Mesothelial cell of epicardium (in vitro differentiated cells): ENCODE measurements around the gene AHSA1. TPM values are rescaled to one million over a fixed set of nuclear protein-coding genes. Genes with fewer than 3 reads are reported as not detected.

Experiments
- DNase-seq, 2 experiments: peaks; one replicate each; pipeline ENCODE4 v3.0.0; 2021; ENCODE audit warnings: low spot score in 2 of 2; ENCODE audit not compliant: unreplicated experiment in 2 of 2
- H3K27ac Mint-ChIP-seq: 2 replicates; pipeline ENCODE4 v1.8.0; 2021; ENCODE audit warnings: mixed read lengths
- H3K27me3 Mint-ChIP-seq: 2 replicates; pipeline ENCODE4 v1.8.0; 2021; ENCODE audit warnings: low read depth, mixed read lengths
- H3K36me3 Mint-ChIP-seq: 2 replicates; pipeline ENCODE4 v1.8.0; 2021; ENCODE audit warnings: mixed read lengths
- H3K4me1 Mint-ChIP-seq: 2 replicates; pipeline ENCODE4 v1.8.0; 2021; ENCODE audit warnings: mixed read lengths
- H3K4me3 Mint-ChIP-seq: 2 replicates; pipeline ENCODE4 v1.8.0; 2021; ENCODE audit warnings: mild to moderate bottlenecking, moderate library complexity, mixed read lengths
- H3K9me3 Mint-ChIP-seq: 2 replicates; pipeline ENCODE4 v1.8.0; 2021; ENCODE audit warnings: mixed read lengths
- total RNA-seq: library from RNA; stranded (reverse); gene quantifications from 3 replicates; pipeline ENCODE4 v1.2.1, GENCODE V29; 2021
- TF ChIP-seq, protein P1 (sequence below): fragments of 200-600 bp; sonication (generic); IDR thresholded peaks from one replicate; pipeline ENCODE4 v1.5.0; 2021; ENCODE audit warnings: antibody characterized with exemption; ENCODE audit not compliant: unreplicated experiment

Gene AHSA1
- total RNA-seq, 1 donor from 2014 or later = 99.9 TPM

GRCh38 chr14:77511486-77512162 lies 53.7 kb downstream of the AHSA1 start:
- H3K4me1 Mint-ChIP-seq = no peaks in the 10 kb centered on the region
- H3K27me3 Mint-ChIP-seq = no peaks in the 10 kb centered on the region
- TF ChIP-seq, protein P1, sequence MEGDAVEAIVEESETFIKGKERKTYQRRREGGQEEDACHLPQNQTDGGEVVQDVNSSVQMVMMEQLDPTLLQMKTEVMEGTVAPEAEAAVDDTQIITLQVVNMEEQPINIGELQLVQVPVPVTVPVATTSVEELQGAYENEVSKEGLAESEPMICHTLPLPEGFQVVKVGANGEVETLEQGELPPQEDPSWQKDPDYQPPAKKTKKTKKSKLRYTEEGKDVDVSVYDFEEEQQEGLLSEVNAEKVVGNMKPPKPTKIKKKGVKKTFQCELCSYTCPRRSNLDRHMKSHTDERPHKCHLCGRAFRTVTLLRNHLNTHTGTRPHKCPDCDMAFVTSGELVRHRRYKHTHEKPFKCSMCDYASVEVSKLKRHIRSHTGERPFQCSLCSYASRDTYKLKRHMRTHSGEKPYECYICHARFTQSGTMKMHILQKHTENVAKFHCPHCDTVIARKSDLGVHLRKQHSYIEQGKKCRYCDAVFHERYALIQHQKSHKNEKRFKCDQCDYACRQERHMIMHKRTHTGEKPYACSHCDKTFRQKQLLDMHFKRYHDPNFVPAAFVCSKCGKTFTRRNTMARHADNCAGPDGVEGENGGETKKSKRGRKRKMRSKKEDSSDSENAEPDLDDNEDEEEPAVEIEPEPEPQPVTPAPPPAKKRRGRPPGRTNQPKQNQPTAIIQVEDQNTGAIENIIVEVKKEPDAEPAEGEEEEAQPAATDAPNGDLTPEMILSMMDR = no peak
- H3K27ac Mint-ChIP-seq = no peak overlapping the region
- peaks cover 30% of the 10 kb centered on the region for H3K36me3 Mint-ChIP-seq
- H3K9me3 Mint-ChIP-seq = no peaks in the 10 kb centered on the region
- H3K4me3 Mint-ChIP-seq = no peak overlapping the region
- no peak for DNase-seq

DNA sequence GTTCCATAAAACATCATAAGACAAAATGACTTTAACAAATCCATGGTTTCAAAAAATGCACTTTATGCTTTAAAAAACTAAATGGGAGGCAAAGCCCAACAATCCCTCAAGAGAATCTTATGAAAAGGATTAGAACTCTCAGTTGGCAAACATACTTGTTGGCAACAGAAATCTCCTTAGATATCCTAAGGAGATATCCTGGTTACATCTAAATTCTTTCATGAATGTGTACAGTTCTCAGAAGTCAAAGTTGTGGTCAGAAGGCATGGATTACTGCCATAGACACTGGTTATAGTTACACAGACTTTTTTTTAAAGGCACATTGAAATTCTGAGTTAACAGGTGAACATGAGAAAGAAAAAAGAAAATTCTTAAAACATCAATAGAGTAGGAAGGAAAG lies 58.2 kb downstream of the AHSA1 start:
- no peaks in the 10 kb centered on the region for H3K9me3 Mint-ChIP-seq
- no peaks in the 10 kb centered on the region for H3K4me1 Mint-ChIP-seq
- TF ChIP-seq, protein P1 = no peak
- peaks cover 41% of the 10 kb centered on the region for H3K36me3 Mint-ChIP-seq
- DNase-seq = no peak
- H3K27me3 Mint-ChIP-seq = no peaks in the 10 kb centered on the region
- no peak overlapping the region for H3K27ac Mint-ChIP-seq
- H3K4me3 Mint-ChIP-seq = no peak overlapping the region

Other genes starting within 250 kb of the AHSA1 start
- gene NGB, start 186.9 kb upstream of the AHSA1 start, total RNA-seq = not detected in 3 replicates
- gene POMT2, start 137.2 kb upstream of the AHSA1 start, total RNA-seq = 40.5 to 46.1 TPM (median 45.3 TPM) in 3 replicates
- gene GSTZ1, start 137.1 kb upstream of the AHSA1 start, total RNA-seq = 20.7 to 24.0 TPM (median 23.5 TPM) in 3 replicates
- gene TMED8, start 81.0 kb upstream of the AHSA1 start, total RNA-seq = 14.1 to 14.4 TPM (median 14.4 TPM) in 3 replicates
- gene SAMD15, start 80.7 kb upstream of the AHSA1 start, total RNA-seq = 2.0 to 3.4 TPM (median 2.1 TPM) in 3 replicates
- gene NOXRED1, start 34.6 kb upstream of the AHSA1 start, total RNA-seq = 0.63 to 1.1 TPM (median 0.84 TPM) in 3 replicates
- gene VIPAS39, start 492 bp upstream of the AHSA1 start, total RNA-seq = 25.8 to 29.7 TPM (median 27.8 TPM) in 3 replicates
- gene ISM2, start 40.7 kb downstream of the AHSA1 start, total RNA-seq = 0.18 to 0.25 TPM (median 0.24 TPM) in 3 replicates
- 34.1 to 36.6 TPM (median 35.8 TPM) in 3 replicates for gene SPTLC2, start 158.5 kb downstream of the AHSA1 start, total RNA-seq
- gene ALKBH1, start 249.9 kb downstream of the AHSA1 start, total RNA-seq = 10.9 to 13.2 TPM (median 12.3 TPM) in 3 replicates